Neural crest cell (in vitro differentiated cells): Measurements from ENCODE around the gene ABAT. TPM values are rescaled to one million over a fixed set of nuclear protein-coding genes. Genes with fewer than 3 reads are reported as not detected.

Source experiments
- DNase-seq: peaks from one replicate; pipeline ENCODE4 v3.0.0; 2021; ENCODE audit warnings: low read depth, mixed read lengths, low spot score
- H3K27ac Mint-ChIP-seq: one replicate; pipeline ENCODE4 v1.8.0; 2021; ENCODE audit warnings: mild to moderate bottlenecking, mixed read lengths; ENCODE audit not compliant: unreplicated experiment
- H3K27me3 Mint-ChIP-seq: 2 replicates; pipeline ENCODE4 v1.8.0; 2021; ENCODE audit warnings: low read depth, mild to moderate bottlenecking, mixed read lengths
- H3K36me3 Mint-ChIP-seq: 2 replicates; pipeline ENCODE4 v1.8.0; 2021; ENCODE audit warnings: low read depth, mild to moderate bottlenecking, mixed read lengths
- H3K4me1 Mint-ChIP-seq: 2 replicates; pipeline ENCODE4 v1.8.0; 2021; ENCODE audit warnings: mixed read lengths
- H3K4me3 Mint-ChIP-seq: one replicate; pipeline ENCODE4 v1.8.0; 2021; ENCODE audit warnings: mild to moderate bottlenecking, mixed read lengths
- H3K9me3 Mint-ChIP-seq: 2 replicates; pipeline ENCODE4 v1.8.0; 2021; ENCODE audit warnings: mixed read lengths
- CTCF ChIP-seq: fragments of 200-600 bp; sonication (generic); conservative IDR thresholded peaks from 2 replicates; pipeline ENCODE4 v1.5.0; 2021; ENCODE audit warnings: antibody characterized with exemption, mild to moderate bottlenecking
- total RNA-seq: library from RNA; stranded (reverse); gene quantifications from 2 replicates; pipeline ENCODE4 v1.2.1, GENCODE V29; 2021

Gene ABAT
- total RNA-seq, 1 donor from 2014 or later: 35.2 TPM

- DNase-seq: no peak
Observed at GRCh38 chr16:8832717-8833105, 158.3 kb downstream of the ABAT start.

More at GRCh38 chr16:8832717-8833105, 158.3 kb downstream of the ABAT start:
- Mint-ChIP-seq H3K36me3 (no peaks in the 10 kb centered on the region), H3K4me3 (no peak overlapping the region), H3K27me3 (no peaks in the 10 kb centered on the region), H3K27ac (peak overlapping the region; percentile 95), H3K4me1 (peaks cover 19% of the 10 kb centered on the region), H3K9me3 (no peaks in the 10 kb centered on the region)
- TF ChIP-seq CTCF: no peak

Other genes starting within 250 kb of the ABAT start
- not detected in 2 replicates for gene TMEM114, start 84.1 kb upstream of the ABAT start, total RNA-seq
- gene METTL22, start 52.9 kb upstream of the ABAT start, total RNA-seq: 52.0 and 57.0 TPM in 2 replicates
- gene TMEM186, start 123.0 kb downstream of the ABAT start, total RNA-seq: 11.1 and 11.8 TPM in 2 replicates
- 20.8 and 21.5 TPM in 2 replicates for gene PMM2, start 123.2 kb downstream of the ABAT start, total RNA-seq
- gene CARHSP1, start 194.4 kb downstream of the ABAT start, total RNA-seq: 147 and 152 TPM in 2 replicates
- not detected in 2 replicates for gene LITAFD, start 207.7 kb downstream of the ABAT start, total RNA-seq